Keratinocyte (primary cell): ENCODE data around the gene WNT4. TPM values are rescaled to one million over a fixed set of nuclear protein-coding genes. Genes with fewer than 3 reads are reported as not detected.
A peak's percentile ranks its signal among the peaks of the same experiment; 100 is the strongest.

Experiments used
- DNase-seq: peaks from one replicate; pipeline ENCODE4 v3.0.0-alpha.2; 2011; ENCODE audit warnings: low read depth, missing footprints, low spot score
- FAIRE-seq: peaks from 2 replicates; lab custom pipeline; 2011; peaks lifted over from hg19 to GRCh38; lab: Jason Lieb, UNC
- H2AFZ ChIP-seq: 2 replicates; pipeline ENCODE4 v1.6.0; 2012; ENCODE audit warnings: low read length, control low read depth, inconsistent platforms; ENCODE audit not compliant: control insufficient read depth
- H3K27ac ChIP-seq: 2 replicates; pipeline ENCODE4 v1.5.1; 2011; ENCODE audit warnings: low read length; ENCODE audit not compliant: control insufficient read depth, insufficient read depth
- H3K27me3 ChIP-seq: 3 replicates; pipeline ENCODE4 v1.6.0; 2011; ENCODE audit warnings: low read length; ENCODE audit not compliant: control insufficient read depth, insufficient read depth; ENCODE audit errors: extremely low read depth
- H3K36me3 ChIP-seq, 2 experiments: 2 replicates in 1 of 2; 3 replicates in 1 of 2; pipeline ENCODE4 v1.5.1; 2011; ENCODE audit warnings: low read length in 2 of 2, mild to moderate bottlenecking in 1 of 2; ENCODE audit not compliant: control insufficient read depth in 2 of 2, insufficient read depth in 2 of 2; ENCODE audit errors: extremely low read depth in 1 of 2
- H3K4me1 ChIP-seq: 3 replicates; pipeline ENCODE4 v1.5.1; 2011; ENCODE audit warnings: low read length; ENCODE audit not compliant: control insufficient read depth, insufficient read depth; ENCODE audit errors: extremely low read depth
- H3K4me2 ChIP-seq: 3 replicates; pipeline ENCODE4 v1.6.0; 2011; ENCODE audit warnings: low read depth, low read length; ENCODE audit not compliant: control insufficient read depth, insufficient read depth; ENCODE audit errors: extremely low read depth
- H3K4me3 ChIP-seq, 3 experiments: fragments of 200-600 bp in 1 of 3; sonication (generic) in 1 of 3; 2 replicates in 2 of 3; 3 replicates in 1 of 3; pipeline ENCODE4 v1.5.1; 2011 to 2016; ENCODE audit warnings: low read length in 3 of 3, mild to moderate bottlenecking in 3 of 3, control low read depth in 2 of 3, inconsistent platforms in 1 of 3, low read depth in 1 of 3, mixed read lengths in 1 of 3, mixed run types in 1 of 3, moderate library complexity in 1 of 3; ENCODE audit not compliant: control insufficient read depth in 2 of 3, insufficient read depth in 2 of 3; ENCODE audit errors: extremely low read depth in 1 of 3
- H3K79me2 ChIP-seq: 2 replicates; pipeline ENCODE4 v1.6.0; 2012; ENCODE audit warnings: low read length; ENCODE audit not compliant: control insufficient read depth, insufficient read depth
- H3K9ac ChIP-seq: 3 replicates; pipeline ENCODE4 v1.6.0; 2011; ENCODE audit warnings: low read length; ENCODE audit not compliant: control insufficient read depth, insufficient read depth; ENCODE audit errors: extremely low read depth
- H3K9me1 ChIP-seq: 3 replicates; pipeline ENCODE4 v1.6.0; 2011; ENCODE audit warnings: low read length; ENCODE audit not compliant: control insufficient read depth, insufficient read depth; ENCODE audit errors: extremely low read depth
- H3K9me3 ChIP-seq: 2 replicates; pipeline ENCODE4 v1.5.1; 2012; ENCODE audit warnings: low read depth, low read length; ENCODE audit not compliant: control insufficient read depth
- H4K20me1 ChIP-seq: 3 replicates; pipeline ENCODE4 v1.6.0; 2011; ENCODE audit warnings: low read length; ENCODE audit not compliant: control insufficient read depth, insufficient read depth; ENCODE audit errors: extremely low read depth
- EZH2 ChIP-seq: IDR thresholded peaks from one replicate; pipeline ENCODE4 v1.6.1; 2012; ENCODE audit warnings: inconsistent platforms, mild to moderate bottlenecking, low read length, moderate library complexity
- dilution Hi-C: fragments of 300-500 bp; cut with MboI; formaldehyde crosslinking; loops from one replicate; pipeline ENCODE4 v1.7.0; 2020; ENCODE audit warnings: low sequenced_read_pairs; ENCODE audit not compliant: extremely low pct_ligation_motif_present
- polyA plus RNA-seq, 5 experiments: library from polyadenylated mRNA; depleted of rRNA in 3 of 5; stranded (reverse) in 3 of 5; stranded (forward) in 1 of 5; unstranded in 1 of 5; fragments of >200 nt; gene quantifications; 1 replicate in 1 of 5; 2 replicates in 3 of 5; 3 replicates in 1 of 5; pipeline versions ENCODE4 v1.2.1 to v1.2.3, GENCODE V29; 2011 to 2012; ENCODE audit warnings: missing spikeins in 2 of 5, low read depth in 1 of 5, low replicate concordance in 1 of 5
- TF ChIP-seq, protein P1 (sequence below), 3 experiments: IDR thresholded peaks in 1 of 3; conservative IDR thresholded peaks in 1 of 3; optimal IDR thresholded peaks in 1 of 3; 2 replicates in 2 of 3; 3 replicates in 1 of 3; pipeline versions ENCODE3 to v1.5.1; 2011; ENCODE audit warnings: low read length in 3 of 3, mild to moderate bottlenecking in 3 of 3, moderate library complexity in 2 of 3, control low read depth in 1 of 3, inconsistent platforms in 1 of 3; ENCODE audit not compliant: insufficient read depth in 2 of 3; ENCODE audit errors: extremely low read depth in 1 of 3

The WNT4 gene
- polyA plus RNA-seq, 1 donor (not counting 4 experiments of a cell fraction or from before 2014, with no cell fraction given): 2.6 TPM

DNA sequence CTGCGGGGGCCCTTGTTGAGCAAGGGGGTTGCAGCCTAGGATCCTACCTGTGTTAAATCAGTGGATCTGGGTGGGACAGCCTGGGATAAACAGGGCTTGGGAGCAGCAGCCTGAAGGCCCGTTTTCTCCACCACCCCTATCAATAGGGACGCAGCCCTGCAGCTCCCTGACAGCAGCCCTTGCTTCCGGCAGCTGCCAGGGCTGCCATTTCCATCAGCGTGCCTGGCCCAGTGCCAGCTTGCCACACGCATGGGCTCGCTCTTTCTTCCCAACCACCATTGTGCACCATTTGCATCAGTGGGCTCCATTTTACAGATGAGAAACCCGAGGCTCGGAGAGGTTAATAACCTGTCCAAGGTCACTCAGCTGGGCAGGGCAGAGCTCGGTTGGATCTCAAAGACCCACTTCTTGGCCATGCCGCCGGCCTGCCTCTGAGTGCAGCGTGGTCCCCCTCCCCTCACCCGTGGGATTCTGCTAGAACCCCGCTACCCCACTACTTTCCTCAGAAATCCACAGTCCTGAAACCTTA, 3.8 kb downstream of the WNT4 start:
- H3K27me3 ChIP-seq: peaks cover 16% of the 10 kb centered on the region
- no peak overlapping the region for H2AFZ ChIP-seq
- peaks cover 53% of the 10 kb centered on the region for H3K4me1 ChIP-seq
- no peaks in the 10 kb centered on the region for H3K79me2 ChIP-seq
- peak overlapping the region; percentile 33 for H3K4me2 ChIP-seq
- no peak overlapping the region for H3K9ac ChIP-seq
- DNase-seq (no peak), FAIRE-seq (peak; percentile 64)
- H3K9me3 ChIP-seq: no peaks in the 10 kb centered on the region
- H4K20me1 ChIP-seq: no peaks in the 10 kb centered on the region
- no peak overlapping the region for H3K27ac ChIP-seq
- dilution Hi-C loops: no loop called here
- no peak overlapping the region for H3K4me3 ChIP-seq
- TF ChIP-seq EZH2: no peak
- TF ChIP-seq, protein P1, sequence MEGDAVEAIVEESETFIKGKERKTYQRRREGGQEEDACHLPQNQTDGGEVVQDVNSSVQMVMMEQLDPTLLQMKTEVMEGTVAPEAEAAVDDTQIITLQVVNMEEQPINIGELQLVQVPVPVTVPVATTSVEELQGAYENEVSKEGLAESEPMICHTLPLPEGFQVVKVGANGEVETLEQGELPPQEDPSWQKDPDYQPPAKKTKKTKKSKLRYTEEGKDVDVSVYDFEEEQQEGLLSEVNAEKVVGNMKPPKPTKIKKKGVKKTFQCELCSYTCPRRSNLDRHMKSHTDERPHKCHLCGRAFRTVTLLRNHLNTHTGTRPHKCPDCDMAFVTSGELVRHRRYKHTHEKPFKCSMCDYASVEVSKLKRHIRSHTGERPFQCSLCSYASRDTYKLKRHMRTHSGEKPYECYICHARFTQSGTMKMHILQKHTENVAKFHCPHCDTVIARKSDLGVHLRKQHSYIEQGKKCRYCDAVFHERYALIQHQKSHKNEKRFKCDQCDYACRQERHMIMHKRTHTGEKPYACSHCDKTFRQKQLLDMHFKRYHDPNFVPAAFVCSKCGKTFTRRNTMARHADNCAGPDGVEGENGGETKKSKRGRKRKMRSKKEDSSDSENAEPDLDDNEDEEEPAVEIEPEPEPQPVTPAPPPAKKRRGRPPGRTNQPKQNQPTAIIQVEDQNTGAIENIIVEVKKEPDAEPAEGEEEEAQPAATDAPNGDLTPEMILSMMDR (optimal IDR thresholded peaks at IDR 0.05 in 1 of 3, IDR thresholded peaks at IDR 0.05 in 1 of 3, conservative IDR thresholded peaks at IDR 0.05 in 1 of 3; ENCODE audit: extremely low read depth in 1 of 3, insufficient read depth in 2 of 3, low read length in 3 of 3): no peak
- no peaks in the 10 kb centered on the region for H3K36me3 ChIP-seq
- no peaks in the 10 kb centered on the region for H3K9me1 ChIP-seq

DNA sequence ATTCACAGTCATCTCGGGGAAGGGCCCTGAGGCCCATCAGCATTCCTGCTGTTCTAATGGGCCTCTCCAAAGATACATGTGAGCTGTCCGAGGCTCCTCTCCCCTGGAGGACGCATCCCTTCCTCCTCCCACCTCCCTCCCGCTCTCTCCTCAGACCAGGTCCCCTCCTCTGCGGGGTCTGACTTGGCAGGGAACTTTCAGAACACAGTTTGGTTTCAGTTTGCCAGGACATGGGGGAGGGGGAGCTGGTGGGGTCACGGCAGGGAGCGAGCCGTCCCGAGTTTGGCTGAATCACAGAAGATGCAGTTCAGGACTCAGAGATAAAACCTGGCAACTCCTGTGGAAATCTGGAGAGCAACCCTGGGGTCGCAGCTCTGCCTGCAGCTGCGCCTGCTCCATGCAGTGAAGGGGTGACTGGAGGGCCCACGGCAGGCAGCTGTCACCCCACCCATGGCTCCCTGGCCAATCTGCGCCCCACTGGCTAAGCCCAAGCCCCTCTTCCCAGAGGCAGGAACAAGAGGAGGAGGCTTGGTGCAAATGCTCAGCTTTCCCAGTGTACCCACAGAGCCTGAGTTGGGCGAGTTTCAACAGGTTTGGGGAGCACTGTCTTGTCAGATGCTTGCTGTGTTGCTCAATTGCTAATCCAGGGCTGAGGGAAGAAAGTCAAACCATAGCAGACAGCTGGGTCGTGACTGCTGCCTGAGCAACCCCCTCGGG, 5.7 kb downstream of the WNT4 start:
- Histone ChIP-seq H4K20me1 (no peaks in the 10 kb centered on the region), H3K79me2 (no peaks in the 10 kb centered on the region), H3K4me2 (peak overlapping the region; percentile 82), H3K9ac (peak overlapping the region; percentile 61), H3K4me1 (peaks cover 53% of the 10 kb centered on the region), H3K4me3 (peak overlapping the region in 2 of 3 experiments; percentile 41 to 44), H3K9me3 (no peaks in the 10 kb centered on the region), H3K9me1 (no peaks in the 10 kb centered on the region), H3K27me3 (peaks cover 17% of the 10 kb centered on the region), H3K36me3 (no peaks in the 10 kb centered on the region), H2AFZ (peak overlapping the region; percentile 28), H3K27ac (peak overlapping the region; percentile 41)
- dilution Hi-C loops: no loop called here
- no peak for TF ChIP-seq EZH2
- TF ChIP-seq, protein P1 (optimal IDR thresholded peaks at IDR 0.05 in 1 of 3, IDR thresholded peaks at IDR 0.05 in 1 of 3, conservative IDR thresholded peaks at IDR 0.05 in 1 of 3; ENCODE audit: extremely low read depth in 1 of 3, insufficient read depth in 2 of 3, low read length in 3 of 3): no peak
- FAIRE-seq (peak; percentile 92), DNase-seq (peak; percentile 52)
